GM21526 (cell line): Measurements from ENCODE around the gene C6orf132.

Experiments used
- ATAC-seq: cut with Tn5 transposase; IDR thresholded peaks from one replicate; pipeline ENCODE4 v1.9.1; 2021; ENCODE audit warnings: moderate library complexity; ENCODE audit not compliant: unreplicated experiment, low FRiP score

The C6orf132 gene

GRCh38 chr6:42086046-42087035 lies 56.1 kb downstream of the C6orf132 start:
- ATAC-seq, result no peak

DNA sequence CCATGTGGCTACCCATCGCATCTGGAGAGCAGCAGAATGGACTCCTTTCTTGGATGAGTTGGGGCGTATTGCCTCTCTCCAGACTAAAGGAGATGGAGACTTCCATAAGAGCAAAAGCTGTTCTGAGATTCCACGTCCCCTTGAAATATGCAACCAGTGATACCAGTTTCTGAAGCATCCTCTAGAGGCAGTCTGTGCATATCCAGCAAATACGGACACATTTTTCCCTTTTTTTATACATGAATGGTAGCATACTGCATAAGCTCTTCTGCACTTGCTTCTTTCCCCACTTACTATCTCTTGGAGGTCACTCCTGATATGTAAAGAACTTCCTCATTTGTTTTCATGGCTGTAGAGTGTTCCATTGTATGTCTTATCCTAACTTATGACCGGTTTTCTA lies 57.5 kb downstream of the C6orf132 start:
- no peak for ATAC-seq

GRCh38 chr6:42083530-42083929 lies 58.9 kb downstream of the C6orf132 start:
- ATAC-seq, result no peak

DNA sequence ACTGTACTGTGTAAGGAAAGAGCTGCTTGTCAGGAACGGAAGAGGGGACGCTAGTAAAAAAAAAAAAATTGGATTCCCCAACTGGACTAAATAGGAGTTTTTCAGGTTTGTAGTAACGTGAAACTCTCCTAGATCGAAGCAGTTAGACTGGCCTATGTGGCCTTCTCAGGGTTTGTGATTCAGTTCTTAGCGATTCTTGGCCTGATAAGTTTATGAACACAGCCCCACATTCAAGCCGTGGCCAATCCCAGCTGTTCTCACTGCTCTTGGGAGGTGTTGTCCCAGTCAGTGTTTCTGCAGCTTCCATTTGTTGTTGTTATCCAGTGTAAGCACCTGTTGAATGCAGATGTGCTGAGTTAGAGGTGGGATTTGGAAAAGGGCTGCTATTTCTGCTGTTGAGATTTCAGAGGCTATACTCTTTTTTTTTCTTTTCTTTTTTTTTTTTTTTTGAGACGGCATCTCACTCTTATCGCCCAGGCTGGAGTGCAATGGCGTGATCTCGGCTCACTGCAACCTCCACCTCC lies 62.4 kb downstream of the C6orf132 start:
- no peak for ATAC-seq

DNA sequence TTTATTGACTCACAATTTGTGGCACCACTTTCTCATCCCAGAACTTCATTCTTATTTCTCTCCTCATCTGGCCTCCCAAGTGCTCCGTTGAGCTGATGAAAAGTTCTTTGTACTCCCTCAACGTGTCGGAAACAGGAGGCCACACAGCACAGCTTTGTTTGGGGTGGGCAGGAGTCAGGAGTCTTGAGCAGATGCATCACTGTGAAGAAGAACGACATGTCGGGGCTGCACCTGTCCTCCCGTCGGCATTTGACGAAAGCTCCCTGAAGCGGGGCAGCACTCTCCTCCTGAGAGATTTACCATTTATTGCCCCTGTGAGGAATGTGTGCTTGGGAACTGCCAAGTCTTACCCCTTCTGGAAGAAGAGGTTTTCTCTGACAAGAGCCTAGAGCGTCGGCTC lies 64.0 kb downstream of the C6orf132 start:
- no peak for ATAC-seq

GRCh38 chr6:42075159-42075838 lies 67.1 kb downstream of the C6orf132 start:
- ATAC-seq, result no peak

DNA sequence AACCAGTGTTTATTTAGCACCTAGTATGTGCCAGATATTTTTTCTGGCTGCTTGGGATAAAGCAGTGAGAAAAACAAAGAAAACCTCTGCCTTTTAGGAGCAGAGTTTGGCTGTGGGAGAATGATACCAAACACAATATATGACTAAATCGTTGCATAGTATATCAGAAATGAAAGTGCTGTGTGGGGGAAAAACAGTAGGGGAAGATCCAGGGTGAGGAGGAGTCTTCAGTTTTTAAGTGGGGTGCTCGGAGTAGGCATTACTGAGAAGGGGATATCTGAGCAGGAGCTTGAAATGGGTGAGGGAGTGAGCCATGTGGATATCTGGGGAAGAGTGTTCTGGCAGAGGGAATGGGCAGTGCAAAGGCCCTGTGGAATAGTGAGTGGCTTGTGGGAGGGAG lies 69.1 kb downstream of the C6orf132 start:
- no peak for ATAC-seq

DNA sequence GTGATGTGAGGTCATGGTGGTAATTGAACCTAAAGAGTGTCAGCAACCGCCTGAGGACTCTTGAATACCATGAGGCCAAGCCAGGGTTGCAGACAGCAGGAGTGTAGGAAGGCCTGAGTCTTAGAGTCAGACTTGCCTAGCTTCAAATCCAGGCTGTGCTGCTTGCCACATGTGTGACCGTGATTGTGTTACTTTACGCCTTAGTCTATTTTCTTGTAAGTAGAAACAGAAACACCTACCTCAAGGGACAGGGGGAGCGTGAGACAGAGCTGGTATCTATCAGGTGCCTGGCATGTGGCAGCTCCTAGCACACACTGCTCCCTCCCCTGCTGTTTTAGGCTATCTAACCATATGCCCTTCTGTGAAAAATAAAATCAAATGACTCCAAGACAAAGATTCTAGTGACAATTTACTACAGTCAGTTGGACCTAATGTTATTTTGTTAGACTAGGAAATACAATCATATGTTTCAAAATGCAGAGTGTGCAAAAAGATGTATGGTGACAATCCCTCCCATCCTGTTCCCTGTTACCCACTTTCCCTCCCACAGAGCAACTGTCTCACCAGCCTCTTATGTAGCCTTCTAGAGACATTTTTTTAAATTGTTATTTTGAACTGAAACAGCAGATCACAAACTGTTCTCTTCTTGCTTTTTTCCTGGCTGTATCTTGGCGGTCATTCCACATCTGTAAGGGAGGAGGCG lies 70.4 kb downstream of the C6orf132 start:
- no peak for ATAC-seq

DNA sequence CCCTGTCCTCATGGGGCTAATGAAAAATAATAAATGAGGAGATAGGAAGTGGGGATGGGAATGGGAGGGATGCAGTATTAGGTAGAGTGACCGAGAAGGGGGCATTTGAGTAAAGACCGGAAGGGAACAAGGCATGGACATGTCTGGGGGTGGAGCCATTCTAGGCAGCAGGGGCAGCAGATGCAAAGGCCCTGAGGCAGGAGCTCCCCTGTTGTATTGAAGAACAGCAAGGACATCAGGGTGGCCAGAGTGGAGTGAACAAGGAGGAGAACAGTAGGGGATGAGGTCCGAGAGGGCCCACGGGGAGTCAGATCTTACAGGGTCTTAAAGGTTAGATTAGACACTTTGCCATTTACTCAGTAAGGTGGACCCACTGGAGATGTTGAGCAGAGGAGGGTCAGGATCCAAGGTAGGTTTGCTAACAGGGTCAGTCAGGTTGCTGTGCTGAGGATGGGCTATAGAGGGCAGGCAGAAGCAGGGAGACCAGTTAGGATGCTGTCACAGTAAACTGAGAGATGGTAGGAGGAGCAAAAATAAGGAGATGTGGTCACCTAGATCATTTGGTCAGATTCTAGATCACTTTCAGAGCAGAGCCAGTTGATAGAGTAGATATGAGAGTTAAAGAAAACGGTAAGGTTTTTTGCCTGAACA lies 73.4 kb downstream of the C6orf132 start:
- no peak for ATAC-seq

DNA sequence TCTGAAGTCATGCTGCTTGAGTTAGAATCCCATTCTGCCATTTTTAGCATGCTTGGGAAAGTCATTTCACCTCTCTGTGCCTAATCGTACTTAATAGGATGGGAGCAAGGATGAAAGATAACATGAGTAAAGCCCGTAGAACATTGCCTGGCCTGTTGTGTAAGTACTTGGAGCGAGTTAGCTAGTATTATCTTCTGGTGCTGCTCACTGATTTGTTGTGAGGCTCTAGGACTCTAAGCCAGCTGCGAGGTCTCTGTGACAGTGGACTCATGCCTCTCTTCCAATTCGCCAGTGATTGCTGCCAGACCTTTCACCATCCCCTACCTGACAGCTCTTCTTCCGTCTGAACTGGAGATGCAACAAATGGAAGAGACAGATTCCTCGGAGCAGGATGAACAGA lies 74.2 kb downstream of the C6orf132 start:
- no peak for ATAC-seq

GRCh38 chr6:42066156-42066675 lies 76.2 kb downstream of the C6orf132 start:
- ATAC-seq, result no peak

- no peak for ATAC-seq
These were observed 82.7 kb downstream of the C6orf132 start for GRCh38 chr6:42059743-42060142.

- no peak for ATAC-seq
These were observed 88.8 kb downstream of the C6orf132 start for GRCh38 chr6:42053601-42054000.

GRCh38 chr6:42051268-42051653 lies 91.2 kb downstream of the C6orf132 start:
- no peak for ATAC-seq
